COR-L47 (cell line): ENCODE results near the gene TRRAP.

Experiments used
- DNase-seq: peaks from one replicate; lab custom pipeline; 2025; lab: John Stamatoyannopoulos, UW

Gene TRRAP

GRCh38 chr7:99061001-99061776 lies 182.9 kb downstream of the TRRAP start:
- no peak for DNase-seq
